Body of pancreas (tissue), 4 donors: ENCODE data around the gene BTBD9.

ENCODE experiments used
- POLR2A ChIP-seq, 3 donors: fragments of 450-650 bp; IDR thresholded peaks; one replicate each; pipeline ENCODE4 v1.6.1; 2016; ENCODE audit warnings: antibody characterized with exemption in 3 of 3, mild to moderate bottlenecking in 2 of 3
- TF ChIP-seq, protein P1 (sequence below), 7 experiments: fragments of 450-650 bp in 4 of 7; fragments of 200-600 bp in 3 of 7; sonication (generic) in 3 of 7; IDR thresholded peaks; one replicate each; pipeline ENCODE4 v1.5.1; 2016 to 2019; ENCODE audit warnings: antibody characterized with exemption in 7 of 7

DNA sequence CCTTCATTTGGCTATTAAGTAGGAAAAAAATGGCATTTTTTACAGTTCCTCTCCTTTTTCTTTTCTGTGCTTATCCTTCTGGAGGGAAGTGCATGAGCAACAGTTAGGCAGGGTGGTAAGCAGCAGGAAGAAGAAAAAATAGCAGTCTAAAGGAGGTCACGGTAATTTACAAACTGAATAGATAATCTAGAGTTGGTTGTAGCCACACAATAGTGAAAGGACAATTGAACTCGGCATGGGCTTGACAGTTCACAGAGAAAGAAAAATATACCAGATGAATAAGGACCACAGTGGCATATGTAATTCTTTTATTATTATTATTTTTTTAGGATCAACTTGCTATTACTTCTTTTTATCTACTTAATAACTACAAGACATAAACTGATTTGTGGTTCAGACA, 358.6 kb downstream of the BTBD9 start:
- TF ChIP-seq, protein P1, sequence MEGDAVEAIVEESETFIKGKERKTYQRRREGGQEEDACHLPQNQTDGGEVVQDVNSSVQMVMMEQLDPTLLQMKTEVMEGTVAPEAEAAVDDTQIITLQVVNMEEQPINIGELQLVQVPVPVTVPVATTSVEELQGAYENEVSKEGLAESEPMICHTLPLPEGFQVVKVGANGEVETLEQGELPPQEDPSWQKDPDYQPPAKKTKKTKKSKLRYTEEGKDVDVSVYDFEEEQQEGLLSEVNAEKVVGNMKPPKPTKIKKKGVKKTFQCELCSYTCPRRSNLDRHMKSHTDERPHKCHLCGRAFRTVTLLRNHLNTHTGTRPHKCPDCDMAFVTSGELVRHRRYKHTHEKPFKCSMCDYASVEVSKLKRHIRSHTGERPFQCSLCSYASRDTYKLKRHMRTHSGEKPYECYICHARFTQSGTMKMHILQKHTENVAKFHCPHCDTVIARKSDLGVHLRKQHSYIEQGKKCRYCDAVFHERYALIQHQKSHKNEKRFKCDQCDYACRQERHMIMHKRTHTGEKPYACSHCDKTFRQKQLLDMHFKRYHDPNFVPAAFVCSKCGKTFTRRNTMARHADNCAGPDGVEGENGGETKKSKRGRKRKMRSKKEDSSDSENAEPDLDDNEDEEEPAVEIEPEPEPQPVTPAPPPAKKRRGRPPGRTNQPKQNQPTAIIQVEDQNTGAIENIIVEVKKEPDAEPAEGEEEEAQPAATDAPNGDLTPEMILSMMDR (IDR thresholded peaks at IDR 0.05) = no peak
- no peak for TF ChIP-seq POLR2A (IDR thresholded peaks at IDR 0.05)
